HG03108 (cell line): ENCODE measurements around the gene ZDHHC3.
"Not testable (repeated sequence)": the region's sequence is repeated elsewhere in the genome, so short reads cannot be mapped to it uniquely, and the experiment has no call there.

Source experiments
- ATAC-seq: cut with Tn5 transposase; IDR thresholded peaks from one replicate; pipeline ENCODE4 v1.9.1; 2021; ENCODE audit warnings: moderate library complexity; ENCODE audit not compliant: unreplicated experiment

Gene ZDHHC3

DNA sequence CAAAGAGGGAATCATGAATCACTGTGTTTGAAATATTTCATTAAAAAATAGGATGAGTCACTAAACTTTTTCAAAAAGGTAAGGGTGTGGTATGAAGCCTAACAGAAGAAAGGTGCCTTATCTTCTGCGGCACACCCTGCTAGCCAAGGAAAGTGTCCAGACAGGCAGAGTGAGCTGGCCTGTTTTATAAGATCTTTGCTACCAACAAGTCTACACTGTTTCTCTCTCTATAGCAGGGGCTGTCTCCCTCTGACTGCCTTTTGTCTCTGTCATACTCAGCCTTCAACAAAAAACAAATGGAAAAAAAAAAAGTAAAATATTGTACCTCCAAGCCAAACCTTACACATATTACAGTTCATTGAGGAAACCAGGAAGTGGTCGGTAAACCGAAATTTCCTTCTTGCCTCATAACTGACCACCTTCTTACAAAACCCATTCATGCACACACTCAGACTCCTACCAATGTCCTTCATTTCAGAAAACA lies 9.1 kb downstream of the ZDHHC3 start:
- ATAC-seq, result no peak

DNA sequence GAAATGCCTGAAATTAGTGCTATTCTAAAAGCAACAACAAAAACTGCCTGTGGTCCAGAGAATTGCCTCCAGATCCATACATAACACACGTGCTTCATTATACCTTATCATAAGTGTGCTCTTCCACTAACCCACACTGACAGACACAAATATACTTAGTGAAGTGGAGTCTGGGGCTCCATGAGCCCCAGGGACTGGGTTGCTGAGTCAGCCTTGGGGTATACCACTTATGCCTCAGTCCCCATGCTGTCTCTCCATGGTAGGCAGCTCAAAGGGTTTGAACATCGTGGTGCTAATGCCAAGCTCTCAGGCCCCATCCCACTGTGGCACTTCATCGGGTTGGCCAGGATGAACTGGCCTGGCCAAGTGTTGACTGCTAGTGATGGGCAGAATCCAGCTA lies 10.8 kb downstream of the ZDHHC3 start:
- ATAC-seq, result no peak

DNA sequence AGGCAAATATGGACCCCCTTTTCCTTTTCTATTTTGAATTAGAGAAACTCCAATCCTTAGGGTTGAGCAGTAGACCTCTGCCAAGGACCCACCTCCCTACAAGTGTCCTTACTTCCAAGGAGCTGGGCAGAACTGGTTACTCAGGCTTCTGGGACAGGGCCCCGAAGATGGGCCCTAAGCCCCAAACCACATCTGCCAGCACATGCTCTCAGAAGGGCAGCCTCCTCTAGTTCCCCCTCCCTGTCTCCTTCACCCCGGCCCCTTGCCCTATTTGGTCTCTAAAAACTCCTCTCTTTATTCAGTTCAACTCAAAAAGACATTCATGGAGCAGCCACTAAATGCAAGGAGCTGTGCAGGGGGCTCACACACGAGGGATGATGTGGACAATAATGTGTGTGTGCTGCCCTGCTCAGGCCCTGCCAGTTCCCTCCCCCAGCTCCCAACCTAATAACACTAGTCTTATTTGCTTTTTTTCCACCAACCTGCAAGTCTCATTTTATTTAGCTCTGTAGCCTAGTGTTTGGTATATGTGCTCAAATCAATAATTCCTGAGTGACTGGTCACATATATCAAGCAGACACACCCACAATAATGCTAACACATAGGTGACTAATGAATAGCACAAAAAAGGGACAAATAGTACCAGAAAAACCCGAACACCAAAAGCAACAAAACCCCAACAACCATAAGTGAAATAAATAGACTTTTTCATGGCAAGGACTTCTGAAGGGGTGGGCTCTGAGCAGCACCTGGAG lies 12.2 kb downstream of the ZDHHC3 start:
- no peak for ATAC-seq

DNA sequence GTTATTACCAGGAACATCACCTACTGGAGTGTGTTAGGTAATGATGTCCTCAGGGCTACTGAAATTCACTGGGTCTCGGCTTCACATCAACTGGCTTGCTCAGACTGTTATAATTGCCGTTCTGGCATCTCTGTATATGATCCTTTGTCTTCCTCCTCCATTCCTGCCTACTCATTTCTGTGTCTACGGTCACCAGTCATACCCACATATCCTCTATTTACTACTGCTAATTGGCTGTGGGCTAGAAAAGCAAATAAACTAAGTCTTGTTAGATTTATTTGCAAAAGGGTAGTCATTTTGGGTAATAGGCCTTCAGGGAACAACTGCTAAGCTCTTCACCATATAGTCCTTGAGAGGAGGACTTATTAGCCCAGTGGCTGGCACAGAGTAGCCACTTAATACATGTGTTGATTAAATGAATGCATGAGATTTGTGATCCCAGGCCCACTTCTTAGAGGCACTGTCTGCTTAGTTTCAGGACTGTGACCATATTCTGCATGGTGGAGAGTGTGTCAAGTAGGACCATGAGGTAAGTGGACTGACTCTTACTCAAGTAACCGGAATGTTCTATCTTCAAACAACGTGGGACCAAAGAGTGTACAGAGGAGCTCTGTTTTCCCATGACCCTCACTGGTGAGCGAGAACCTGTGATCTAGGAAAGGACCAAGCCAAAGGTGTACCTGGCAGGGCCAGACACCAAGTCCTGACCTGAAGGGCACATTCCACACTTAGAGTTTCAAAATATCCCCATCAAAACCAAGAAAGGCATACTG lies 13.2 kb downstream of the ZDHHC3 start:
- no peak for ATAC-seq

DNA sequence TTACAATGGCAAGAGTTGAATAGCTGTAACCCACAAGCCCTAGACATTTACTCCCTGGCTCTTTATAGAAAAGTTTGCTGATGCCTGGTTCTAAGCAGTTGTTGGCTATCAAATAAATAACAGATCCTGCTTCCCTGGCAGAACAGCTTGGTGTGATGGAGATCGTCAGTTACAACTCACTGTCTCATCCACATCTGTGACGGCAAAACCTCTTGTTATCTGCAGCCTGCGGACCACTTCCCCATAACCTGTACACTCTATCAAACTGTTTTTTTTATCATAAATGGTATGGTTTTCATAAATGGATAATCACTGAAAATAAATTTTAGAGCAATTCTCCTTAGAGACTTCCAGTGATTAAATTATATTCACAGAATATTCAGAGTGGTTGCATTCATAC lies 14.1 kb downstream of the ZDHHC3 start:
- ATAC-seq, result no peak

DNA sequence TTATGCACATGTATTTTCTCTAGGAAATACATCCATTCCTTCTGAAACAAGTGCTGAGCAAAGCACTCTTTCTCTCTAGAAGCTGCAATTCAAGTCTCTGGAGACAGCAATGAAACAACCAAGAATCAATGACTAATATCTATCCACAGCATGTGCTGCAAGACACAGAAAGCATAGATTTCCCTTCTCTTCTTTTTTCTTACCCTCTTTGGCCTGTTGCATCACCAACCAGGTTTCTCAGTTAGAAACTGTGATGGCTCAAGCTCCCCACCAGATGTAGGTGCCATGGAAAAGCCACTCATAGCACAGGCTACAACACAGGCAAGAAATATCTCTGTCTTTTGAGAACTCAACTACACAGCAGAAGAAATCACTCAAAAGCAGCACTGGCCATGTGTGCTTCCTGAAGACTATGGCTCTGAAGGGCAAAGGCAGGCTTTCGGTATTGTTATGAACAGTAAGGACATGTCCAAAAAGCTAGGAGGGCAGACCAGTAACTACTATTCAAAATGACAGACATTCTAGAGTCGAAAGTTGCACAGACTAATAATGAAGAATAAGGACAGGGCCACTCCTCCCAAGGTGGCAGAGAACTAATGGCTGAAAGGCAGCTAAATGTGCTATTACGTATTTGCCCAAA lies 15.5 kb downstream of the ZDHHC3 start:
- no peak for ATAC-seq

DNA sequence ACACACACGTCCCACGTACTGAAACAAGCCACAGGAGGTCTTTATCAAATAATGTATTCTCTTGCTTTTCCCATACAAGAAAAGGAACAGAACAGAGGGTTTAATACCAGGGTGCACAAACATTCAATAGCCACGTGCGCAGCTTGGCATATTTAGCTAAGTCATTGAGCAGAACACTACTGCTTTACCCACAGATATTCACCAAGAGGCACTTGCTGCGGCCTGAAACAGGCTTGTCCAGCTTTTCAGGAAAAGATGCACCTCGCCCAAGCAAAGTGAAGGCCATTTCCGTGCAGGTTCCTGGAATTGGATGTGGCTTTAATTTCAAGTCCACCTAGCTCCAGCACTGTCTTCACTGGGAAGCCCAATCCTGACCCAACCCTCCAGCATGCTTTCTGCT lies 17.6 kb downstream of the ZDHHC3 start:
- no peak for ATAC-seq

DNA sequence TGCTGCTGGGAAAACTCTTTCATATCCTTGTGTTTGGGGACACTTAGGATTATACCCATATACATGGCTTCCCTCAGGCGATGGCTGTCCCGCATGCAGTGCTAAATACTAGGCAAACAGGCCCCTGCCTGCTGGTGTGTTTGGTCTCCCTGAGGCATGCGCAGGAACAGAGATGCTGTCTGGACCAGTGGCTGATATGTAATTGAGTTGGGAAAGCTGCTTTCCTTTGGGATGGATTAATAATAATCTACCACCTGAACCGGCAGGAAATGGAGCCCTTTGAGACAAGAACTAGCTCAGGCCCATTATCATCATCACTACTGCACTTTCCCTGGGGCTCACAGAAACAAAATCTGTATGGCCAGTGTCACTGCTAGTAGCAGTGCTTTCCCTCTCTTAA lies 18.0 kb downstream of the ZDHHC3 start:
- ATAC-seq, result no peak

DNA sequence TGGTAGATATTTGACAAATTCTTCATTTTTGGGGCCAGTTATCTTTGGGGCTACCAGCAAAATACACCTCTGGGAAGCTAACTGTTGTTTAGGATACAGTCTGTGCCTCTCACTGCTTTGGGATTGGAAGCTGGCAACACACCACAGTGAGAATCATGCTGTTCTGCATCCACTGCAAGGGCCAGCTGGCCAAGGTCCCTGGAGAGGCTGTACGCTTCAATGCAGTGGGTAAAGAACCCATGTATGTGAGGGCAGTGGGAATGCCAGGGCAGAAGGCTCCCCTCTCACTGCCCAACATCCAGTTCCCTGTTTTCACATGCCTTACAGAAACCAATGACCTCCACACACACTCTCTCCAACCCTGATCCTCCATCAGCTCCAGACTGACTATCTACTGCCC lies 20.1 kb downstream of the ZDHHC3 start:
- ATAC-seq, result no peak

DNA sequence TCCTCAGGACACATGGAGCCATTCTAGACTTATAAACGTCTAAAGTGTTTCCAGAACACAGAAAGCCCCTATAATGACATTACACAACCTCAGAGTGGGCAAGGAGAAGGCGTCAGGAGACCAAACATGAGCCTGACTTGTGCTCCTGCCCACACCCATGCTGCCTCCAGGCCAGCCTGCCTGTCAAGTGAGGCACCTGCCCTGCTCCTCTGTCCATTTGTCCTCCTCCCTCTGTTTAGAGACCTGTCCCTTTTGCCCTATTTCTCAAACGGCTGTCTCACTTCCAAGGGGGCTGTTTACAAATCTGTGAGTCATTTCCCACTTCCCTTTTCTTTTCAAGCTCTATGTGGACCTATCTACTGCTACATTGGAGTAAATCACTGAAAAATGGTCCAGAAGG lies 21.0 kb downstream of the ZDHHC3 start:
- ATAC-seq, result no peak

DNA sequence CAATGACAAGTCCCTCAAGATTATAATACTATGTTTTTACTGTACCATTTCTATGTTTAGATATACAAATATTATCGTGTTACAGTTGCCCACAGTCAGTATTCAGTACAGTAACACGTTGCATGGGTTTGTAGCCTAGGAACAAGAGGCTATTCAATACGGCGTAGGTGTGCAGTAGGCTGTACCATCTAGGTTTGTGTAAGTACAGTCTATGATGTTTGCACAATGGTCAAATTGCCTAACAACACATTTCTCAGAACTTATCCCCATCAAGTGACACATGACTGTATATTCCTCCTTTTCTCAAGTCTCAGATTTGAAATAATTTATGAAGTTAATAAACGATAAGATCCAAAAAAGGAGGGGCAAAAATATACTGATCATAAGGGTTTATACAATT lies 21.7 kb downstream of the ZDHHC3 start:
- ATAC-seq, result no peak

DNA sequence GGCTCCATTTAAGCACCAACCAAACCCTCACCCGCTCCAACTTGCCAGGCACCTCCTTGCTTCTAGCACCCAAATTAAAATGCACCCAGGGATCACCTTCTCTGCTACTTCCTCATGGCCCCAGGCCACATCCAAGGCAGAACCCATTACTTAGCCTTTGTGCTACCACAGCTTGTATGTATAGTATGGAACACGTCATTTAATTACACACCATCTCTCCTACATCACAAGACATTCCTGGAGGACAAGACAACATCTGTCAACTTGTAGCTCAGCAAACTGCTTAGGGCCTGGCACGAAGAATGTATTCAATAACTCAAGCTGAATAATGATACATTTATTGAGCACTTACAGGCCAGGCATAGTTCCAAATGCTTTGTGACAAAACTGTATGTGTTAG lies 23.3 kb downstream of the ZDHHC3 start:
- ATAC-seq, result no peak

DNA sequence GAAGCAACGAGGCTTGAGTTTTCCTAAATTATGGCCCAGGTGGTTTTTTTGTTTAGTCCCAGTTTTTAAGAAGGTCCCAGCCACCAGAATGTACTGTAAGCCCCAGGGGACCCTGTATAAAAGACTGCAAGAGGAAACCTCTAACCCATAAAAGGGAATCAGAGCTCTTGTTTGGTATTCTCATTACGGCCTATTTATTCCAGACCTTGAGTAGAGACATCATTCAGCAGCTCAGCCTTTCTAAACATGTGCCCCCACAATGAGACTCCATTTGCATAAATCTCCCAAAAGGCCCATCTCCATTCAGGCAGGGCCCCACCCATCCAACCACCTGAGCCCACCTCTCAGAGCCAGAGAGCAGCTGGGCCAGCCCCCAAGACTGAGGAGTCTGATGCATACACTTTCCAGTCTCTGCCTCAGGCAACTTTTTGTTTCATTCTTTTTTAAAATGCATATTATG lies 25.7 kb downstream of the ZDHHC3 start:
- ATAC-seq, result no peak

DNA sequence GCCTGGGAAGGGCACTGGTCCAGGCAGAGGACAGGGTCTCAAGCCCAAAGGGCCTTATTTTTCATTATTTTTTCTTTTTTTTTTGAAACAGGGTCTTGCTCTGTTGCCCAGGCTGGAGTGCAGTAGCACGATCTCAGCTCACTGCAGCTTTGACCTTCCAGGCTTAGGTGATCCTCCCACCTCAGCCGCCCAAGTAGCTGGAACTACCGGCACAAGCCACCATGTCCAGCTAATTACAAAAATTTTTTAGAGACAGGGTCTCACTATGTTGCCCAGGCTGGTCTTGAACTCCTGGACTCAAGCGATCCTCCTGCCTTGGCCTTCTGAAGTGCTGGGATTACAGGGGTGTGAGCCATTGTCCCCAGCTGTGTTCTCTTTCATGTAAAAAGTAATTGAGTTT lies 26.2 kb downstream of the ZDHHC3 start:
- ATAC-seq, result not testable (repeated sequence)

DNA sequence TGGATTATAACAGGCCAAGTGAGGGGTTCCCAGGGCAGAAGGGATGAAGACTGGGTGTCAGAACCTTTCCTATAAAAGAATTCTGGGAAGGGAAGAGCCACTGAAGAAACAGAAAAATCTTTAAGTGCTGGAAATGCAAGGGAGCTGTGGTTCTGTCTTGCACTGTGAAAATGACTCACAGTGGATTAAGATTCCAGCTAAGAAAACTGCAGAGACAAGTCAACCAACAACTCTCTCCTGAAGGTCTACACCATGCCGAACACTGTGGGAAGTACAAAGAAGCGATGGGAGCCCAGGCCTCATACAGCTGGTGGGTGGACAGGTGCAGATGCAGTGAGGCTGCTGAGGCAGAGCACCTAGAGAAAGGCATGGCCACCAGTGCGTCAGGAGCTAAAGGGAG lies 27.7 kb downstream of the ZDHHC3 start:
- ATAC-seq, result no peak

DNA sequence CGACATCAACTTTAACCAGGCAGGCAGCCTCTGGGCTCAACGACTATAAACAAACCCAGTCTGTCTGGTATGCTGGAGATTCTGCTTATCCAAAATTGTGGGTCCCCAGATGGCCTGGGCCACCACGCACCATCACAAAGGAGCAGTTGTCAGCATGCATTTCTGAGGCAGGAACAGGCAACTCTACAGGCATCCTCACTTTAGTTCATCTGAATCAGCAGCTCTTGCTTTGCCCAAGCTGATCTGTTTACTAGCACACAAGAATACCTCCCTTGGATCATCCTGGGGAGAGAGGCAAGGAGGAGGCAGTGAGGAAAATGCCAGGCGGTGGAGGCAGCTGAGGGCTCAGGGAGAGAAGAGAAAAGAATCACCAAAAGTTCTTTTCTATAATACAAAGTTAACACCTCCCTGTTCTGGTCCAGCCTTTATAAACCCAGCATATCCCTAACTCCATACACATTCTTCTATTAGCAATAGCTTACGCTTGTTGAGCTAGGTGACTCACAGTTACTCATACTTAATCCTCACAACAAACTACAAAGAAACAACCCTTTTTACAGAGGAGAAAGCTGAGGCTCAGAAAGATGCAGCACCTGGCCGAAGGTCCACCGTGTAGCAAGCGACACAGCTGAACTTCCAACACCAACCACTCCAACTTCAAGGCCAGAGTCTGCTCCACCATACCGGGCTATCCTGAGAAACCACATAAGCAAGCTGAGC lies 33.6 kb downstream of the ZDHHC3 start:
- ATAC-seq, result no peak

DNA sequence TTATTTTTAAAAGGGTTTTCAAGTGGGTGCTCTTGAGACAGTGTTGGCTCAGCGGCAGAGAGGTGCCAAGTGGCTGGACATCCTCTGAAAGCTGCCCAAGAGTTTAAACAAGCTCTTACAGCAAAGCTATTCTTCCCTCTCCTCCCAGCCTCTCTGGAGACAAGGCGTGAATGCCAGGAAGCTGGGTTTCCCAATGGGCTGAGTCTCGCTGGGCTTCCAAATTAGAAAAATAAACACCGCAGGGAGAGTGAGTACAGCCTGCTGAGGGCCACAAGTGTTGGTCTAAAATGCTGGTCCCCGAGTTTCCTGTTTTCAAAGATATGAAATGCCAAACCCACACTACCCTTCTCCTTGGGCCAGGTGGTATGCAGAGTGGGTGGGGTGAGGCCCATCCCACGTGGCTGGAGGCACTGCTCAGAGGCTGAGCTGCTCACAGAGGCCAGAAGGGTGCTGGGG lies 36.4 kb downstream of the ZDHHC3 start:
- no peak for ATAC-seq

DNA sequence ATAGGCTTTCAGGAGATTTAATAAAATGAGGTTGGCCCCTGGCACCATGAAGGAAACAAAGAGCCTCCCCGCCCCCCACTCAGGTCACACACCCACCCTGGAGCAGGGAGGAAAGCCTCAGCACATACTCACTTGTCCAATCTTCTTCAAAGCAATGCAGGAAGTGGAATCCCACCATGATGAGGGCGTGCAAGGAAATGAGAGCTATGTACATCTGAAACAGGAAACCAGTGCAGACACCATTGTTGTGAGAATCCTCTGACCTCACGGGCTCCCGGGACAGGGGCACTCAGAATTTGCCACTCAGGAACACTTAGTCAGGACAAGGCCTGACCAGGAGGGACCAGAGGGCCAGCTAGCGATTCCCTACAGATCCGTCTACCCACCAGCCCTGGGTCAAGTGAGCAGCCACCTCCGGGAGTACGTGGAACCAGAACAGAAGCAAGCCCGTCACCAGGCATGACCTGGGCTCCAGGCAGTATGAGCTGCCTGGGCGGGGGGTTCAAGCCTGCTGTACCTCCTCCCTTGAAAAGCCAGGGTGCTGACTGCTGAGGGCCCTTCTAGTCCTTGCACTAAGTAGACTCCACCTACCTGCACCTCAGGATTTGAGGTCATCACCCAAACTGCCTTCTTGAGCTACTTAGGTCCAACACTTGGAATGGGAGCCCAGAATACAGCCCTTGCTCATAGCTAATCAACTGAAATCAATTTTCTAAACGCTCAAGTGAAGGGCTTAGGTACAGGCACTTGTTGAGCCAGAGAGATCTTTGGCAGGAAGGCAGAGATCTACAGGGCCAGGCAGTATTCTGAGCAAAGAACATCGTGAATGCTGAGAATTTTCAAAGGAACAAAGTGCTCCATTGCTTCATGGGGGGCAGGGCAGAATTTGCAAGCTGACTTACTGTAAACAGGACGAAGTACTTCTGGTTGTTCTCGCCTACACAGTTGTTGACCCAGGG lies 42.7 kb downstream of the ZDHHC3 start:
- no peak for ATAC-seq

DNA sequence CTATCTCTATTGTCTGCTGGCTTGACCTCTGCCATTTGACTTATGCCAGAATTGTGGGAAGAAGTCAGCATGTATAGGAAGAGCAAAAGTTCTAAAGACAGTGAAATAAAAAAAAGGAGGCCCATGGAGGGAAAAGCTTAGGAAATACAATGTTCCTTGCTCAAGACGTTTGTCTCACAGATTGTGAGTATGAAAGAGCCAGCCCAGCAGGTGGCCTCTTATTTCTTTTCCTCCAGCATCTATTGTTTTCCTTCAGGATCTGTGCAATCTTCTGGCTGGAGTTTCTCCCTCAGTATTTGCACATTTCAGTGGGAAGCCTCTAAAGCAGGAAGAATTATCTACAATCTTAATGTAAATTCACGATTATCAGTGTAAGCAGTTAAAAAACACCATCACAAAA lies 43.7 kb downstream of the ZDHHC3 start:
- no peak for ATAC-seq

DNA sequence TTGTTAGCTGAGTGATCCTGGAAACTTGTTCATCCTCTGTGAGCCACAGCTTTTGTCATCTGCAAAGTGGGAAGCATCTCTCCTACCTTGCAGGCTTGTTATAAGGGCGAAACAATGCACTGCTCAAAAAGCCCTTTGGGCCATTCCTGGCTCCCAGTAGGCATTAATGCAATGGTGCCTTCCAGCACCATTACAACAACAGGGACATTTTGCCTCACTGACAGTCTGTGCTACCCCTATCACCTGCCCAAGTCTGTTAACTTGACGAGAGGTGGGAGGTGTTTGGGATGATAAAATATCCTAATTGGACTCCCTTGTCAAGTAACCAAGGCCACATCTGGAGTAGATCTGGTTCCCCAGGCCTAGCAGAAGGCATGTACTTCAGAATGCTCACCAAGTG lies 44.2 kb downstream of the ZDHHC3 start:
- no peak for ATAC-seq
